ENCODE data around the gene NCOA1.

Gene NCOA1

GRCh38 chr2:24756789-24757188, 265.7 kb downstream of the NCOA1 start:
- Histone ChIP-seq H3K36me3 (ENCODE audit: insufficient read depth, low read length) (peaks cover 51% of the 10 kb centered on the region), H3K9me3 (ENCODE audit: low read length) (no peaks in the 10 kb centered on the region)

DNA sequence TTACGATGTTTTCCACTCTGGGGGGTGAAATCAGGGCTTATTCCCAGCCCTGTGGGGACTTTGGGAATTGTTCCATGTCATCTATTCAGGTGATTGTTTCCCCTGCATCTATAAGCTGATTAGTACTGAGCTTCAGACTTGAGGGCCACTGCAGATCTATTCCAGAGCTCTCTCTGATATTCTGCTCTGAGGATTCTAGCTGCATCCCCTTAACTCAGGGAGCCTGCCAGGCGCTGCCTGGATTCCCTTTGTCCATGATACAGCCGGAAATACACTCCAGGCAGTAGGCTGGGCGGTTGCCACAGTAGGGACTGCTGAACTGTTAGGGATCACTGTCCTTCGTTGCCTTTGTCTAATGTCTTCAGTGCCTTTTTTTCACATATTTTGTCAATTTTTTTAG, 270.8 kb downstream of the NCOA1 start:
- no peak overlapping the region for H3K4me3 ChIP-seq (ENCODE audit: low read depth in 1 of 2, low read length in 2 of 2)
- no peaks in the 10 kb centered on the region for H3K9me3 ChIP-seq (ENCODE audit: low read length)
- H3K9ac ChIP-seq (ENCODE audit: low read length): no peak overlapping the region
- no peak overlapping the region for H3K27ac ChIP-seq (ENCODE audit: low read depth, low read length)
- H3K36me3 ChIP-seq (ENCODE audit: insufficient read depth, low read length): peaks cover 38% of the 10 kb centered on the region
- H3K4me1 ChIP-seq (ENCODE audit: insufficient read depth, low read length): no peaks in the 10 kb centered on the region
- H3K27me3 ChIP-seq (ENCODE audit: control insufficient read depth in 1 of 2, insufficient read depth in 2 of 2, low read length in 2 of 2): no peaks in the 10 kb centered on the region

More at GRCh38 chr2:24756789-24757188, 265.7 kb downstream of the NCOA1 start:
- Histone ChIP-seq H3K4me1 (ENCODE audit: insufficient read depth, low read length) (no peaks in the 10 kb centered on the region), H3K4me3 (ENCODE audit: low read depth in 1 of 2, low read length in 2 of 2) (no peak overlapping the region), H3K27ac (ENCODE audit: low read depth, low read length) (no peak overlapping the region), H3K27me3 (ENCODE audit: control insufficient read depth in 1 of 2, insufficient read depth in 2 of 2, low read length in 2 of 2) (no peaks in the 10 kb centered on the region), H3K9ac (ENCODE audit: low read length) (no peak overlapping the region)

DNA sequence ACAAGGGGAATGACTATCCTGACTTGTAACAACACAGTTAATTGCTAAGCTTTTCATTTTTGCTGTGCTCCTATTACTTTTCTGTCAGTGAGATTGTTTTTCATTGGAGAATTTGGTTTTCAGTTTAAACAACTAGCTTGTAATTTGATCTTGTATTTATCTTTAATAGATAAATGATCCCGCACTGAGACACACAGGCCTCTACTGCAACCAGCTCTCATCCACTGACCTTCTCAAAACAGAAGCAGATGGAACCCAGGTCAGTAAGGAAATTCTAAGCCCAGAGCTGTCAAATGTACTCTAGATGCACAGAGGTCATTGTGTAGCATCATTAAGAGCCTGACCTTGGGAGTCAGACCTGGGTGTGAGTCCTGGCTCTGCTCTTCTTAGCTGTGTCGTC, 271.5 kb downstream of the NCOA1 start:
- no peaks in the 10 kb centered on the region for H3K9me3 ChIP-seq (ENCODE audit: low read length)
- no peak overlapping the region for H3K4me3 ChIP-seq (ENCODE audit: low read depth in 1 of 2, low read length in 2 of 2)
- no peaks in the 10 kb centered on the region for H3K4me1 ChIP-seq (ENCODE audit: insufficient read depth, low read length)
- H3K27me3 ChIP-seq (ENCODE audit: control insufficient read depth in 1 of 2, insufficient read depth in 2 of 2, low read length in 2 of 2): no peaks in the 10 kb centered on the region
- no peak overlapping the region for H3K27ac ChIP-seq (ENCODE audit: low read depth, low read length)
- peaks cover 33% of the 10 kb centered on the region for H3K36me3 ChIP-seq (ENCODE audit: insufficient read depth, low read length)
- no peak overlapping the region for H3K9ac ChIP-seq (ENCODE audit: low read length)

GRCh38 chr2:24763843-24764242, 272.8 kb downstream of the NCOA1 start:
- no peaks in the 10 kb centered on the region for H3K27me3 ChIP-seq (ENCODE audit: control insufficient read depth in 1 of 2, insufficient read depth in 2 of 2, low read length in 2 of 2)

DNA sequence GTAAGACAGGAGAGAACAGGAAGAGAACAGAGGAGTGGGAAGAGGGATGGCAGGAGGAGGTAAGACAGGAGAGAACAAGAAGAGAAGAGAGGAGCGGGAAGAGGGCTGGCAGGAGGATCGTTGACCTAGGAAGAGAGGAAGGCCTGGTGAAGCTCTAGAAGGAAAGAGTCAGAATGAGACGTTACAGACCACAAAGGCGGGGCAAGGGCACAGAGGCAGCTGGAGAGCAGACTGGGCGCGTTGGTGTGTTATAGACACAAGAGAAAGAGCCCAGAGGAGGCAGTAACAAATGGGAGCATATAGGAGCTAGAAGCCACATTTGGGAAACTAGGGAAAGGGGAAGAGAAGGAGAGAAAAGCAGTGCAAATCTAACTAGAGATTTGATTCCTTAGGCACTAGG, 275.6 kb downstream of the NCOA1 start:
- Histone ChIP-seq H3K4me3 (ENCODE audit: low read depth in 1 of 2, low read length in 2 of 2) (no peak overlapping the region), H3K27me3 (ENCODE audit: control insufficient read depth in 1 of 2, insufficient read depth in 2 of 2, low read length in 2 of 2) (no peaks in the 10 kb centered on the region), H3K36me3 (ENCODE audit: insufficient read depth, low read length) (peaks cover 34% of the 10 kb centered on the region), H3K27ac (ENCODE audit: low read depth, low read length) (no peak overlapping the region), H3K4me1 (ENCODE audit: insufficient read depth, low read length) (no peaks in the 10 kb centered on the region), H3K9me3 (ENCODE audit: low read length) (no peaks in the 10 kb centered on the region), H3K9ac (ENCODE audit: low read length) (no peak overlapping the region)

More at GRCh38 chr2:24763843-24764242, 272.8 kb downstream of the NCOA1 start:
- Histone ChIP-seq H3K27ac (ENCODE audit: low read depth, low read length) (no peak overlapping the region), H3K4me1 (ENCODE audit: insufficient read depth, low read length) (no peaks in the 10 kb centered on the region), H3K4me3 (ENCODE audit: low read depth in 1 of 2, low read length in 2 of 2) (no peak overlapping the region), H3K9ac (ENCODE audit: low read length) (no peak overlapping the region), H3K36me3 (ENCODE audit: insufficient read depth, low read length) (peaks cover 29% of the 10 kb centered on the region), H3K9me3 (ENCODE audit: low read length) (no peaks in the 10 kb centered on the region)

- Histone ChIP-seq H3K27me3 (ENCODE audit: control insufficient read depth in 1 of 2, insufficient read depth in 2 of 2, low read length in 2 of 2) (no peaks in the 10 kb centered on the region), H3K4me1 (ENCODE audit: insufficient read depth, low read length) (no peaks in the 10 kb centered on the region), H3K9me3 (ENCODE audit: low read length) (no peaks in the 10 kb centered on the region), H3K4me3 (ENCODE audit: low read depth in 1 of 2, low read length in 2 of 2) (no peak overlapping the region), H3K36me3 (ENCODE audit: insufficient read depth, low read length) (peaks cover 27% of the 10 kb centered on the region), H3K9ac (ENCODE audit: low read length) (no peak overlapping the region), H3K27ac (ENCODE audit: low read depth, low read length) (no peak overlapping the region)
Measured at GRCh38 chr2:24768013-24768412, 277.0 kb downstream of the NCOA1 start.

GRCh38 chr2:24768601-24769000, 277.5 kb downstream of the NCOA1 start:
- H3K4me3 ChIP-seq (ENCODE audit: low read depth in 1 of 2, low read length in 2 of 2): no peak overlapping the region

DNA sequence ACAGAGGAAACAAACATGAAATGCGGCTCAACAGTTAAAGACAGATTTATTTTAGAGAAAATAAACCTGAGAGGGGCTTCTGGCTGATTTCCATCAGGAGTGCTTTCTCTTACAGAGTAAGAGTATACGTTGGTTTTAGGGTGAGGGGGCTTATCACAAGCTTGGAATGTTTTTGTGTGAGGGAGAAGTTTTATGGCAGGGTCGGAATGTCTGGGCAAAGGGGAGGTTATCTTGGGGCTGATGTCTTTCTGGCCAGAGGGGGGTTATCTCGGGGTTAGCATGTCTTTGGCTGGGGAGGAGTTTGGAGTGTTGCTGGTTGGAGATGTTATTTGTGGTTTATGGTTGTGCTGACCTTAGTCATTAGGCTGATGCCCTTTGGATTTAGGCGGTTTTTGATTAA, 280.0 kb downstream of the NCOA1 start:
- no peak overlapping the region for H3K9ac ChIP-seq (ENCODE audit: low read length)
- no peaks in the 10 kb centered on the region for H3K27me3 ChIP-seq (ENCODE audit: control insufficient read depth in 1 of 2, insufficient read depth in 2 of 2, low read length in 2 of 2)
- no peaks in the 10 kb centered on the region for H3K9me3 ChIP-seq (ENCODE audit: low read length)
- H3K27ac ChIP-seq (ENCODE audit: low read depth, low read length): no peak overlapping the region
- no peak overlapping the region for H3K4me3 ChIP-seq (ENCODE audit: low read depth in 1 of 2, low read length in 2 of 2)
- no peaks in the 10 kb centered on the region for H3K4me1 ChIP-seq (ENCODE audit: insufficient read depth, low read length)
- peaks cover 12% of the 10 kb centered on the region for H3K36me3 ChIP-seq (ENCODE audit: insufficient read depth, low read length)

More at GRCh38 chr2:24768601-24769000, 277.5 kb downstream of the NCOA1 start:
- H3K9me3 ChIP-seq (ENCODE audit: low read length): no peaks in the 10 kb centered on the region
- H3K36me3 ChIP-seq (ENCODE audit: insufficient read depth, low read length): peaks cover 27% of the 10 kb centered on the region
- no peak overlapping the region for H3K9ac ChIP-seq (ENCODE audit: low read length)
- no peaks in the 10 kb centered on the region for H3K27me3 ChIP-seq (ENCODE audit: control insufficient read depth in 1 of 2, insufficient read depth in 2 of 2, low read length in 2 of 2)
- H3K27ac ChIP-seq (ENCODE audit: low read depth, low read length): no peak overlapping the region
- H3K4me1 ChIP-seq (ENCODE audit: insufficient read depth, low read length): no peaks in the 10 kb centered on the region

DNA sequence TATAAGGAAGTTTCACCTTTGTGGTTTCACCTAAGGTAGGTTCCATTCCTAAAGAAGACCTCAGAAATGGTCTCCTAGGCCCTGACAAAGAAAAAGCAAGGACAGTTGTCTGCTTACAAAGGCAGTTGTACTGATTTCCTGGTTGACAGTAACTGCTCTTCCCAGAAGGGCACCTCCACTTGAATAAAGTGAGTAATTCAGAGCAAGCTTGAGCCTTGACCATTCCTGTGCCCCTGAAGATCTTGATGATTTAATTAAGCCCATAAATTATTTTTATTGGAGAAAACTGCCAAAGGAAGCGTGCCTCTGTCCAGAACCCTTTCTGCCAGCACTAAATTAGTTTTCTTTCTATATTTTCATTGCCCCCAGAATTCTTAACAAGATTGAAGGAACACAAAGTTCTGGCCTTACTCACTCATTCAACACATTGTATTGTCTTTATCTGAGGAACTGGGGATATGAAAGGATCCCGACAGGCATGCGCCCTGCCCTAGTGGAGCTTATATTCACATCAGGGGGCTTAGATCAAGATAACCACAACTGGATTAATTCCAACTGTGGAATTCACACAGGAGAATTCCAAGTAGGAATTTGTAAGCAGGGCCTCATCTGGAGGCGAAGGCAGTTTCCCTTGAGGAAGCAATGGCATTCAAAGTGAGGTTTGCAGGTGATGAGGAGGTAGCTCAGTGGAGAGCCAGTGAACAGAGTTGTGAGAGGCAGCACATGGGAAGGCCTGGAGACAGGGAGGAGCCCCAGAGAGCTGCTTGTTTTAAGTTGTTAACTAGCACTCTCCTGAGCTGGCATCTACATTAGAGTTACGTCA, 280.9 kb downstream of the NCOA1 start:
- Histone ChIP-seq H3K9ac (ENCODE audit: low read length) (no peak overlapping the region), H3K4me3 (ENCODE audit: low read depth in 1 of 2, low read length in 2 of 2) (no peak overlapping the region), H3K36me3 (ENCODE audit: insufficient read depth, low read length) (peaks cover 12% of the 10 kb centered on the region), H3K27me3 (ENCODE audit: control insufficient read depth in 1 of 2, insufficient read depth in 2 of 2, low read length in 2 of 2) (no peaks in the 10 kb centered on the region), H3K27ac (ENCODE audit: low read depth, low read length) (no peak overlapping the region), H3K9me3 (ENCODE audit: low read length) (no peaks in the 10 kb centered on the region), H3K4me1 (ENCODE audit: insufficient read depth, low read length) (no peaks in the 10 kb centered on the region)

DNA sequence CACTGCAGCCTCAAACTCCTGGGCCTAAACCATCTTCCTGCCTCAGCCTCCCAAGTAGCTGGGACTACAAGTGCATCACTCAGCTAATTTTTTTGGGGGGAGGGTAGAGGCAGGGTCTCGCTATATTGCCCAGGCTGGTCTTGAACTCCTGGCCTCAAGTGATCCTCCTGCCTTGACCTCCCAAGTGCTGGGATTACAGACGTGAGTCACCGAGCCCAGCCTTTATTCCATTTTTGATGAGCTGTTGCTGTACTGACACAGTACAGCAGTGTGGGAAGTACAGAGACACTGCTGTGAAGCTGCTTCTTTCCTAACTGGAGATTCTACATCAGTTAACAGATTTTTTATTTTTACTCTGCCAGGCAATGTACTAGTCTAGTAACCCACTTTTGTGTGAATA, 283.3 kb downstream of the NCOA1 start:
- Histone ChIP-seq H3K4me1 (ENCODE audit: insufficient read depth, low read length) (no peaks in the 10 kb centered on the region), H3K27me3 (ENCODE audit: control insufficient read depth in 1 of 2, insufficient read depth in 2 of 2, low read length in 2 of 2) (no peaks in the 10 kb centered on the region), H3K36me3 (ENCODE audit: insufficient read depth, low read length) (peaks cover 4% of the 10 kb centered on the region), H3K9me3 (ENCODE audit: low read length) (no peaks in the 10 kb centered on the region), H3K27ac (ENCODE audit: low read depth, low read length) (no peak overlapping the region), H3K4me3 (ENCODE audit: low read depth in 1 of 2, low read length in 2 of 2) (no peak overlapping the region), H3K9ac (ENCODE audit: low read length) (no peak overlapping the region)

DNA sequence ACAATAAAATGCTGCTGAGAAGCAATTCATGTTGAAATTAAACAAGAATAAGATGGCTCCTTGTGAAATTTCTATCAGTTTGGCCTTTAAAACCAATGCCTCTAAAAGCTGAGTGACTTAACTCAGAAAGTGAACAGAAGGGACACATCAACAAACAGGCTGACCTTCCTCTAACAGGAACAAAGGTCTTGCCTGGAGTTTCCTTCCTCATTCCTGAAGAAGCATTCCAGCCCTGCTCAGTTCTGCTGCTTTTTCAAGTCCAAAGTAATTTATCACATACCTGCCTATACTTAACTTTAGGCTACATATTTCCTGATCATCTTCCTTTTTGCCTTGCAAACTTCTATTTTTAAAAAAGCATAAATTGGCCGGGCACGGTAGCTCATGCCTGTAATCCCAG, 288.1 kb downstream of the NCOA1 start:
- Histone ChIP-seq H3K9ac (ENCODE audit: low read length) (no peak overlapping the region), H3K4me1 (ENCODE audit: insufficient read depth, low read length) (no peaks in the 10 kb centered on the region), H3K9me3 (ENCODE audit: low read length) (no peaks in the 10 kb centered on the region), H3K27ac (ENCODE audit: low read depth, low read length) (no peak overlapping the region), H3K4me3 (ENCODE audit: low read depth in 1 of 2, low read length in 2 of 2) (no peak overlapping the region), H3K27me3 (ENCODE audit: control insufficient read depth in 1 of 2, insufficient read depth in 2 of 2, low read length in 2 of 2) (no peaks in the 10 kb centered on the region), H3K36me3 (ENCODE audit: insufficient read depth, low read length) (no peaks in the 10 kb centered on the region)

- no peaks in the 10 kb centered on the region for H3K27me3 ChIP-seq (ENCODE audit: control insufficient read depth in 1 of 2, insufficient read depth in 2 of 2, low read length in 2 of 2)
- no peak overlapping the region for H3K4me3 ChIP-seq (ENCODE audit: low read depth in 1 of 2, low read length in 2 of 2)
- no peak overlapping the region for H3K9ac ChIP-seq (ENCODE audit: low read length)
- no peaks in the 10 kb centered on the region for H3K9me3 ChIP-seq (ENCODE audit: low read length)
- no peak overlapping the region for H3K27ac ChIP-seq (ENCODE audit: low read depth, low read length)
- H3K4me1 ChIP-seq (ENCODE audit: insufficient read depth, low read length): no peaks in the 10 kb centered on the region
- H3K36me3 ChIP-seq (ENCODE audit: insufficient read depth, low read length): no peaks in the 10 kb centered on the region
Measured at GRCh38 chr2:24783641-24784040, 292.6 kb downstream of the NCOA1 start.

Measured in muscle layer of colon (tissue), 2 donors.